Tibial nerve (tissue), 4 donors: ENCODE results near the gene PSMC3.

Source experiments
- CTCF ChIP-seq, 5 experiments: fragments of 200-600 bp in 3 of 5; fragments of 450-650 bp in 2 of 5; sonication (generic) in 3 of 5; IDR thresholded peaks; one replicate each; pipeline ENCODE4 v1.5.1; 2016 to 2019; ENCODE audit warnings: antibody characterized with exemption in 5 of 5, mild to moderate bottlenecking in 3 of 5, moderate library complexity in 2 of 5
- EP300 ChIP-seq, 2 donors: sonication (generic); formaldehyde crosslinking; IDR thresholded peaks; one replicate each; pipeline ENCODE4 v1.6.1; 2017; ENCODE audit warnings: antibody characterized with exemption in 2 of 2, mild to moderate bottlenecking in 1 of 2
- POLR2A ChIP-seq, 2 donors: fragments of 450-650 bp; IDR thresholded peaks; one replicate each; pipeline ENCODE4 v1.6.1; 2017; ENCODE audit warnings: antibody characterized with exemption in 2 of 2, mild to moderate bottlenecking in 2 of 2, moderate library complexity in 2 of 2

GRCh38 chr11:47399860-47400767, 26.1 kb downstream of the PSMC3 start:
- TF ChIP-seq CTCF (IDR thresholded peaks at IDR 0.05) (no peak), EP300 (IDR thresholded peaks at IDR 0.05) (no peak), POLR2A (IDR thresholded peaks at IDR 0.05) (no peak)
